ENCODE results near the gene GPRC5B. TPM values are rescaled to one million over a fixed set of nuclear protein-coding genes. Genes with fewer than 3 reads are reported as not detected.

The GPRC5B gene
- total and polyA plus RNA-seq, 2 donors (not counting 3 experiments of a cell fraction or from before 2014, with no cell fraction given) = 42.3 TPM

- FAIRE-seq (no peak), DNase-seq (ENCODE audit: low read depth, low spot score) (no peak)
- ChIA-PET CTCF (interaction anchor here (0.7 to 12.1 kb wide), 6 partner anchors 13 to 474 kb away, joined by 3 to 438 read pairs (median 6); no protein-coding TSS in a partner anchor), POLR2A (no interaction called here)
- intact Hi-C loops (cut with micrococcal nuclease) = no loop called here
- Histone ChIP-seq H4K20me1 (replicated peaks; ENCODE audit: control insufficient read depth, extremely low read depth, insufficient read depth, low read length) (no peaks in the 10 kb centered on the region), H3K27ac (ENCODE audit: insufficient read depth, low read depth, low read length) (no peak overlapping the region), H3K9ac (replicated peaks; ENCODE audit: extremely low read depth, insufficient read depth, low read length) (no peak overlapping the region), H3K27me3 (ENCODE audit: control insufficient read depth in 2 of 2, insufficient read depth in 2 of 2, low read length in 2 of 2) (no peaks in the 10 kb centered on the region), H3K9me1 (replicated peaks; ENCODE audit: control insufficient read depth, extremely low read depth, insufficient read depth, low read length) (no peaks in the 10 kb centered on the region), H3K4me3 (replicated peaks in 1 of 3; ENCODE audit: insufficient read depth in 1 of 3, low read depth in 1 of 3, low read length in 3 of 3) (no peak overlapping the region), H3K4me1 (ENCODE audit: control insufficient read depth, extremely low read depth, insufficient read depth, low read length) (peaks cover 7% of the 10 kb centered on the region), H3K4me2 (ENCODE audit: insufficient read depth, low read length) (no peak overlapping the region), H3K79me2 (ENCODE audit: control insufficient read depth, insufficient read depth, low read length) (no peaks in the 10 kb centered on the region), H2AFZ (ENCODE audit: low read depth, low read length) (no peak overlapping the region), H3K9me3 (replicated peaks; ENCODE audit: control insufficient read depth, insufficient read depth, low read length) (no peaks in the 10 kb centered on the region), H3K36me3 (ENCODE audit: control insufficient read depth in 2 of 2, extremely low read depth in 1 of 2, insufficient read depth in 2 of 2, low read length in 2 of 2) (no peaks in the 10 kb centered on the region)
- TF ChIP-seq CTCF (IDR thresholded peaks at IDR 0.05; ENCODE audit: extremely low read depth in 1 of 2, insufficient read depth in 1 of 2, low read depth in 1 of 2, low read length in 2 of 2) = no peak
- TF ChIP-seq POLR2A (IDR thresholded peaks at IDR 0.05; ENCODE audit: low read depth, low read length) = no peak
- no peak for TF ChIP-seq MYC (IDR thresholded peaks at IDR 0.05; ENCODE audit: low read depth, low read length)
- TF ChIP-seq GATA2 (IDR thresholded peaks at IDR 0.05; ENCODE audit: insufficient read depth, insufficient read length, low read depth, low read length) = no peak
- no peak for TF ChIP-seq FOS (IDR thresholded peaks at IDR 0.05; ENCODE audit: borderline replicate concordance, insufficient read depth, low read length)
- TF ChIP-seq EZH2 (IDR thresholded peaks at IDR 0.05; ENCODE audit: borderline replicate concordance, low read depth, low read length, severe bottlenecking) = no peak
- no peak for TF ChIP-seq JUN (IDR thresholded peaks at IDR 0.05; ENCODE audit: borderline replicate concordance, insufficient read depth, insufficient read length, low read depth)
- no peak for TF ChIP-seq MAX (IDR thresholded peaks at IDR 0.05; ENCODE audit: insufficient read depth, insufficient read length)
- no peak for TF ChIP-seq POLR2AphosphoS5 (IDR thresholded peaks at IDR 0.05; ENCODE audit: insufficient read depth, low read depth, low read length)
- dilution Hi-C loops (cut with MboI; ENCODE audit: extremely low pct_ligation_motif_present, low sequenced_read_pairs) = no loop called here
- no TSS peak for BruUV-seq (replicated peaks)
Measured at GRCh38 chr16:19911747-19912454, 27.3 kb upstream of the GPRC5B start.

Measured in endothelial cell of umbilical vein (primary cell).